WTC11 (cell line): ENCODE results near the gene SLCO1B3. TPM values are rescaled to one million over a fixed set of nuclear protein-coding genes. Genes with fewer than 3 reads are reported as not detected.

ENCODE experiments used
- ATAC-seq: fragments of 200-7000 bp; cut with Tn5 transposase; 2 replicates; pipeline ENCODE4 v1.10.0; 2021; ENCODE audit warnings: mild to moderate bottlenecking, moderate library complexity
- CTCF ChIA-PET: fragments of 300-600 bp; sonication (Branson Sonifier 250); formaldehyde crosslinking; loops from one replicate; lab custom pipeline; 2021; ENCODE audit warnings: antibody characterized with exemption; lab: Charles Lee
- POLR2A ChIA-PET: fragments of 350-600 bp; sonication (Branson Sonifier 250); formaldehyde crosslinking; loops from one replicate; lab custom pipeline; 2021; ENCODE audit warnings: antibody characterized with exemption; lab: Charles Lee
- DNase-seq: peaks from one replicate; pipeline ENCODE4 v3.0.0; 2021; ENCODE audit warnings: low spot score
- H3K27ac Mint-ChIP-seq: 2 replicates; pipeline ENCODE4 v1.8.0; 2021; ENCODE audit warnings: mixed read lengths
- H3K27me3 Mint-ChIP-seq: 2 replicates; pipeline ENCODE4 v1.8.0; 2021; ENCODE audit warnings: low read depth, mild to moderate bottlenecking, moderate library complexity, mixed read lengths
- H3K36me3 Mint-ChIP-seq: 2 replicates; pipeline ENCODE4 v1.8.0; 2021; ENCODE audit warnings: mixed read lengths
- H3K4me1 Mint-ChIP-seq: 2 replicates; pipeline ENCODE4 v1.8.0; 2022; ENCODE audit warnings: mixed read lengths
- H3K4me3 Mint-ChIP-seq: 2 replicates; pipeline ENCODE4 v1.8.0; 2021; ENCODE audit warnings: mild to moderate bottlenecking, moderate library complexity, mixed read lengths
- H3K9me3 Mint-ChIP-seq: 2 replicates; pipeline ENCODE4 v1.8.0; 2021; ENCODE audit warnings: mixed read lengths
- ATF1 ChIP-seq: sonication (generic); formaldehyde crosslinking; IDR thresholded peaks from 2 replicates; pipeline ENCODE4 v1.8.1; 2023; ENCODE audit warnings: mild to moderate bottlenecking, moderate library complexity, missing genetic modification reagents
- ATF6 ChIP-seq: sonication (generic); formaldehyde crosslinking; IDR thresholded peaks from 2 replicates; pipeline ENCODE4 v1.8.1; 2023; ENCODE audit warnings: mild to moderate bottlenecking, missing genetic modification reagents
- CBFB ChIP-seq: sonication (generic); formaldehyde crosslinking; IDR thresholded peaks from 2 replicates; pipeline ENCODE4 v1.8.1; 2022; ENCODE audit warnings: mild to moderate bottlenecking, low read depth, missing genetic modification reagents
- CTCF ChIP-seq: fragments of 200-600 bp; IDR thresholded peaks from 2 replicates; pipeline ENCODE4 v1.8.0; 2022; ENCODE audit warnings: antibody characterized with exemption
- ELF4 ChIP-seq: sonication (generic); formaldehyde crosslinking; IDR thresholded peaks from 2 replicates; pipeline ENCODE4 v1.8.1; 2022; ENCODE audit warnings: low read depth, mild to moderate bottlenecking, moderate library complexity, missing genetic modification reagents
- ESRRA ChIP-seq: sonication (generic); formaldehyde crosslinking; IDR thresholded peaks from 2 replicates; pipeline ENCODE4 v1.8.1; 2022; ENCODE audit warnings: mild to moderate bottlenecking, missing genetic modification reagents, borderline replicate concordance
- ETV6 ChIP-seq: sonication (generic); formaldehyde crosslinking; IDR thresholded peaks from 2 replicates; pipeline ENCODE4 v1.8.1; 2022; ENCODE audit warnings: mild to moderate bottlenecking, missing genetic modification reagents
- FOXP4 ChIP-seq: sonication (generic); formaldehyde crosslinking; IDR thresholded peaks from 2 replicates; pipeline ENCODE4 v1.8.0; 2022; ENCODE audit warnings: mild to moderate bottlenecking, missing genetic modification reagents
- GTF2I ChIP-seq: fragments of 250-450 bp; sonication (Bioruptor Pico); conservative IDR thresholded peaks from 2 replicates; pipeline ENCODE4 v1.4.0; 2021; ENCODE audit warnings: mild to moderate bottlenecking
- HMGXB4 ChIP-seq: sonication (generic); formaldehyde crosslinking; IDR thresholded peaks from 2 replicates; pipeline ENCODE4 v1.8.1; 2023; ENCODE audit warnings: mild to moderate bottlenecking, moderate library complexity, missing genetic modification reagents
- IRF2 ChIP-seq: sonication (generic); formaldehyde crosslinking; IDR thresholded peaks from 2 replicates; pipeline ENCODE4 v1.8.0; 2022; ENCODE audit warnings: low read depth, missing genetic modification reagents, borderline replicate concordance
- MLX ChIP-seq: sonication (generic); formaldehyde crosslinking; IDR thresholded peaks from 2 replicates; pipeline ENCODE4 v1.8.1; 2023; ENCODE audit warnings: mild to moderate bottlenecking, missing genetic modification reagents, moderate library complexity
- NFE2L1 ChIP-seq: sonication (generic); formaldehyde crosslinking; IDR thresholded peaks from 2 replicates; pipeline ENCODE4 v1.8.1; 2023; ENCODE audit warnings: missing genetic modification reagents
- NR3C1 ChIP-seq: sonication (generic); formaldehyde crosslinking; conservative IDR thresholded peaks from 2 replicates; pipeline ENCODE4 v1.8.1; 2023; ENCODE audit warnings: low read depth, mild to moderate bottlenecking, missing genetic modification reagents
- PREB ChIP-seq: sonication (generic); formaldehyde crosslinking; IDR thresholded peaks from 2 replicates; pipeline ENCODE4 v1.8.1; 2022; ENCODE audit warnings: mild to moderate bottlenecking, missing genetic modification reagents, moderate library complexity, borderline replicate concordance
- PRRX2 ChIP-seq: fragments of 250-450 bp; sonication (Bioruptor Pico); IDR thresholded peaks from 2 replicates; pipeline ENCODE4 v1.8.0; 2021; ENCODE audit warnings: mild to moderate bottlenecking
- RELA ChIP-seq: sonication (generic); formaldehyde crosslinking; IDR thresholded peaks from 2 replicates; pipeline ENCODE4 v1.8.1; 2022; ENCODE audit warnings: missing genetic modification reagents, mild to moderate bottlenecking, borderline replicate concordance
- SP1 ChIP-seq: sonication (generic); formaldehyde crosslinking; conservative IDR thresholded peaks from 2 replicates; pipeline ENCODE4 v1.8.1; 2022; ENCODE audit warnings: missing genetic modification reagents
- TCF7 ChIP-seq: sonication (generic); formaldehyde crosslinking; IDR thresholded peaks from 2 replicates; pipeline ENCODE4 v1.8.0; 2022; ENCODE audit warnings: mild to moderate bottlenecking, low read depth, missing genetic modification reagents, moderate library complexity
- TP53 ChIP-seq: sonication (generic); formaldehyde crosslinking; IDR thresholded peaks from 2 replicates; pipeline ENCODE4 v1.8.1; 2023; ENCODE audit warnings: mild to moderate bottlenecking, missing genetic modification reagents
- ZBTB43 ChIP-seq: sonication (generic); formaldehyde crosslinking; IDR thresholded peaks from 2 replicates; pipeline ENCODE4 v1.8.1; 2023; ENCODE audit warnings: mild to moderate bottlenecking, missing genetic modification reagents
- ZNF121 ChIP-seq: sonication (generic); formaldehyde crosslinking; IDR thresholded peaks from 2 replicates; pipeline ENCODE4 v1.8.0; 2023; ENCODE audit warnings: missing genetic modification reagents
- ZNF138 ChIP-seq: sonication (generic); formaldehyde crosslinking; conservative IDR thresholded peaks from 2 replicates; pipeline ENCODE4 v1.8.1; 2022; ENCODE audit warnings: mild to moderate bottlenecking, moderate library complexity, missing genetic modification reagents
- ZNF263 ChIP-seq: sonication (generic); formaldehyde crosslinking; IDR thresholded peaks from 2 replicates; pipeline ENCODE4 v1.8.1; 2022; ENCODE audit warnings: low read depth, mild to moderate bottlenecking, moderate library complexity, missing genetic modification reagents
- total RNA-seq: library from RNA; stranded (reverse); gene quantifications from 3 replicates; pipeline ENCODE4 v1.2.3, GENCODE V29; 2021

SLCO1B3 gene
- total RNA-seq, 1 experiment from 2014 or later, result not detected

GRCh38 chr12:20815574-20815973 lies 5.1 kb downstream of the SLCO1B3 start:
- ChIA-PET CTCF (no interaction called here), POLR2A (no interaction called here)
- H3K9me3 Mint-ChIP-seq, result peaks cover 40% of the 10 kb centered on the region
- H3K27me3 Mint-ChIP-seq, result no peaks in the 10 kb centered on the region
- peaks cover 14% of the 10 kb centered on the region for H3K36me3 Mint-ChIP-seq
- no peaks in the 10 kb centered on the region for H3K4me1 Mint-ChIP-seq
- H3K27ac Mint-ChIP-seq, result no peak overlapping the region
- ATAC-seq, result no peak
- DNase-seq, result no peak
- TF ChIP-seq MLX (CRISPR knock-in tag), result no peak
- no peak for TF ChIP-seq ATF6 (CRISPR knock-in tag)
- no peak for TF ChIP-seq ZNF121 (CRISPR knock-in tag)
- no peak for TF ChIP-seq CBFB
- no peak for TF ChIP-seq IRF2 (CRISPR knock-in tag)
- TF ChIP-seq ELF4, result no peak
- TF ChIP-seq FOXP4 (CRISPR knock-in tag), result no peak
- TF ChIP-seq ETV6 (CRISPR knock-in tag), result no peak
- no peak for TF ChIP-seq ESRRA (CRISPR knock-in tag)
- no peak for TF ChIP-seq HMGXB4
- no peak for TF ChIP-seq SP1 (CRISPR knock-in tag)
- no peak for TF ChIP-seq NR3C1 (CRISPR knock-in tag)
- no peak for TF ChIP-seq RELA (CRISPR knock-in tag)
- no peak for TF ChIP-seq ZNF263
- no peak for TF ChIP-seq ATF1 (CRISPR knock-in tag)
- no peak for TF ChIP-seq NFE2L1 (CRISPR knock-in tag)
- TF ChIP-seq TP53 (CRISPR knock-in tag), result no peak
- TF ChIP-seq, all 79 proteins: peak for 0
- no peak overlapping the region for H3K4me3 Mint-ChIP-seq

- DNase-seq (no peak), ATAC-seq (no peak)
- Mint-ChIP-seq H3K4me3 (no peak overlapping the region), H3K36me3 (peaks cover 41% of the 10 kb centered on the region), H3K9me3 (peaks cover 62% of the 10 kb centered on the region), H3K4me1 (no peaks in the 10 kb centered on the region), H3K27ac (no peak overlapping the region), H3K27me3 (peaks cover 11% of the 10 kb centered on the region)
- POLR2A ChIA-PET, result no interaction called here
- CTCF ChIA-PET, result no interaction called here
- TF ChIP-seq CTCF (no peak), ESRRA (CRISPR knock-in tag) (no peak), ZBTB43 (CRISPR knock-in tag) (no peak), ATF6 (CRISPR knock-in tag) (no peak), ETV6 (CRISPR knock-in tag) (no peak), ZNF138 (CRISPR knock-in tag) (no peak), PRRX2 (CRISPR knock-in tag) (no peak), ELF4 (no peak), PREB (CRISPR knock-in tag) (no peak), TCF7 (CRISPR knock-in tag) (no peak), GTF2I (CRISPR knock-in tag) (no peak)
These were observed 11.9 kb downstream of the SLCO1B3 start for GRCh38 chr12:20822415-20822814.
